ENCODE measurements around the gene TTLL1. TPM values are rescaled to one million over a fixed set of nuclear protein-coding genes. Genes with fewer than 3 reads are reported as not detected.
"Not testable (repeated sequence)": the region's sequence is repeated elsewhere in the genome, so short reads cannot be mapped to it uniquely, and the experiment has no call there.

TTLL1 gene
- polyA plus RNA-seq, 6 donors from 2014 or later: 0.60 to 4.1 (median 2.7) TPM

GRCh38 chr22:42997582-42998090 is 91.6 kb downstream of the TTLL1 start:
- Mint-ChIP-seq H3K27me3 (no peaks in the 10 kb centered on the region), H3K36me3 (no peaks in the 10 kb centered on the region), H3K27ac (peak overlapping the region in 5 of 6 donors; percentile 6 to 91 (median 69)), H3K4me3 (no peak overlapping the region), H3K9me3 (no peaks in the 10 kb centered on the region), H3K4me1 (peaks cover 63 to 94% (median 85%) of the 10 kb centered on the region in 3 donors)
- ATAC-seq (ENCODE audit: low read depth in 2 of 2) (no peak), DNase-seq (no peak)

- Mint-ChIP-seq H3K27ac (peak overlapping the region in 2 of 6 donors; percentile 62 to 65), H3K27me3 (no peaks in the 10 kb centered on the region), H3K4me3 (peak overlapping the region in 1 of 8 donors; percentile 30), H3K9me3 (no peaks in the 10 kb centered on the region), H3K4me1 (peaks cover 56 to 89% (median 77%) of the 10 kb centered on the region in 3 donors), H3K36me3 (no peaks in the 10 kb centered on the region)
- DNase-seq (no peak), ATAC-seq (ENCODE audit: low read depth in 2 of 2) (no peak)
Observed at GRCh38 chr22:42996646-42997365, 92.4 kb downstream of the TTLL1 start.

- DNase-seq; H3K9me3 Mint-ChIP-seq; H3K36me3 Mint-ChIP-seq; ATAC-seq (ENCODE audit: low read depth in 2 of 2); H3K27me3 Mint-ChIP-seq: not testable (repeated sequence)
- H3K4me3 Mint-ChIP-seq: peak overlapping the region in 1 of 8 donors; percentile 12
- peaks cover 47 to 88% (median 71%) of the 10 kb centered on the region in 3 donors for H3K4me1 Mint-ChIP-seq
- peak overlapping the region in 2 of 6 donors; percentile 15 to 44 for H3K27ac Mint-ChIP-seq
Observed at GRCh38 chr22:42995654-42996053, 93.5 kb downstream of the TTLL1 start.

GRCh38 chr22:42994917-42995562 is 94.2 kb downstream of the TTLL1 start:
- ATAC-seq (ENCODE audit: low read depth in 2 of 2) (peak; percentile 73 to 74), DNase-seq (peak; percentile 17)
- no peaks in the 10 kb centered on the region for H3K36me3 Mint-ChIP-seq
- peak overlapping the region in 4 of 8 donors; percentile 20 to 57 (median 32) for H3K4me3 Mint-ChIP-seq
- H3K27ac Mint-ChIP-seq: peak overlapping the region in 3 of 6 donors; percentile 47 to 78 (median 76)
- H3K4me1 Mint-ChIP-seq: peaks cover 48 to 88% (median 71%) of the 10 kb centered on the region in 3 donors
- no peaks in the 10 kb centered on the region for H3K27me3 Mint-ChIP-seq
- no peaks in the 10 kb centered on the region for H3K9me3 Mint-ChIP-seq

GRCh38 chr22:42994276-42994916 is 94.8 kb downstream of the TTLL1 start:
- no peak for ATAC-seq (ENCODE audit: low read depth in 2 of 2)
- Mint-ChIP-seq H3K4me3 (peak overlapping the region in 1 of 8 donors; percentile 34), H3K27ac (no peak overlapping the region), H3K9me3 (no peaks in the 10 kb centered on the region), H3K4me1 (peaks cover 44 to 83% (median 67%) of the 10 kb centered on the region in 3 donors), H3K27me3 (no peaks in the 10 kb centered on the region), H3K36me3 (no peaks in the 10 kb centered on the region)
- no peak for DNase-seq

- no peak for ATAC-seq (ENCODE audit: low read depth in 2 of 2)
- H3K36me3 Mint-ChIP-seq: no peaks in the 10 kb centered on the region
- no peak for DNase-seq
- H3K9me3 Mint-ChIP-seq: no peaks in the 10 kb centered on the region
- H3K4me3 Mint-ChIP-seq: no peak overlapping the region
- peak overlapping the region in 2 of 6 donors; percentile 43 to 63 for H3K27ac Mint-ChIP-seq
- no peaks in the 10 kb centered on the region for H3K27me3 Mint-ChIP-seq
- H3K4me1 Mint-ChIP-seq: peaks cover 39 to 76% (median 61%) of the 10 kb centered on the region in 3 donors
Observed at GRCh38 chr22:42993651-42994275, 95.4 kb downstream of the TTLL1 start.

- DNase-seq (no peak), ATAC-seq (ENCODE audit: low read depth in 2 of 2) (peak; percentile 34 to 57)
- peak overlapping the region in 1 of 8 donors; percentile 81 for H3K4me3 Mint-ChIP-seq
- no peaks in the 10 kb centered on the region for H3K36me3 Mint-ChIP-seq
- peaks cover 31 to 72% (median 53%) of the 10 kb centered on the region in 3 donors for H3K4me1 Mint-ChIP-seq
- no peaks in the 10 kb centered on the region for H3K27me3 Mint-ChIP-seq
- H3K27ac Mint-ChIP-seq: peak overlapping the region in 3 of 6 donors; percentile 33 to 58 (median 42)
- no peaks in the 10 kb centered on the region for H3K9me3 Mint-ChIP-seq
Observed at GRCh38 chr22:42992886-42993479, 96.2 kb downstream of the TTLL1 start.

GRCh38 chr22:42992092-42992491 is 97.1 kb downstream of the TTLL1 start:
- H3K4me3 Mint-ChIP-seq: peak overlapping the region in 2 of 8 donors; percentile 4 to 44
- H3K4me1 Mint-ChIP-seq: peaks cover 29 to 68% (median 49%) of the 10 kb centered on the region in 3 donors
- H3K9me3 Mint-ChIP-seq: no peaks in the 10 kb centered on the region
- ATAC-seq (ENCODE audit: low read depth in 2 of 2): no peak
- no peaks in the 10 kb centered on the region for H3K36me3 Mint-ChIP-seq
- DNase-seq: no peak
- no peaks in the 10 kb centered on the region for H3K27me3 Mint-ChIP-seq
- H3K27ac Mint-ChIP-seq: no peak overlapping the region

- H3K27ac Mint-ChIP-seq: no peak overlapping the region
- DNase-seq (no peak), ATAC-seq (ENCODE audit: low read depth in 2 of 2) (no peak)
- no peak overlapping the region for H3K4me3 Mint-ChIP-seq
- no peaks in the 10 kb centered on the region for H3K36me3 Mint-ChIP-seq
- no peaks in the 10 kb centered on the region for H3K27me3 Mint-ChIP-seq
- peaks cover 38 to 67% (median 54%) of the 10 kb centered on the region in 3 donors for H3K4me1 Mint-ChIP-seq
- no peaks in the 10 kb centered on the region for H3K9me3 Mint-ChIP-seq
Observed at GRCh38 chr22:42991010-42991651, 98.1 kb downstream of the TTLL1 start.

GRCh38 chr22:42990131-42990838 is 98.9 kb downstream of the TTLL1 start:
- Mint-ChIP-seq H3K9me3 (no peaks in the 10 kb centered on the region), H3K4me3 (no peak overlapping the region), H3K27ac (peak overlapping the region in 1 of 6 donors; percentile 67), H3K27me3 (no peaks in the 10 kb centered on the region), H3K36me3 (no peaks in the 10 kb centered on the region), H3K4me1 (peaks cover 42 to 63% (median 53%) of the 10 kb centered on the region in 3 donors)
- no peak for ATAC-seq (ENCODE audit: low read depth in 2 of 2)
- no peak for DNase-seq
